ENCODE results near the gene BRI3BP.

- no peak for TF ChIP-seq CTCF (conservative IDR thresholded peaks at IDR 0.05; ENCODE audit: low read depth, low read length)
- TF ChIP-seq EZH2phosphoT487 (IDR thresholded peaks at IDR 0.05; ENCODE audit: borderline replicate concordance, low read length) = no peak
- TF ChIP-seq EZH2 (IDR thresholded peaks at IDR 0.05; ENCODE audit: low read length, unreplicated experiment) = no peak
These were observed 31.6 kb downstream of the BRI3BP start for GRCh38 chr12:125024949-125025563.
